PC-9 (cell line): Measurements from ENCODE around the gene IL15. TPM values are rescaled to one million over a fixed set of nuclear protein-coding genes. Genes with fewer than 3 reads are reported as not detected.

Source experiments
- BruUV-seq: library from RNA; stranded (reverse); fragments of 400-500 nt; replicated peaks from 2 replicates; lab custom pipeline; 2021; lab: Mats Ljungman, UMichigan
- CTCF ChIA-PET: fragments of 300-600 bp; sonication (Branson Sonifier 250); formaldehyde crosslinking; loops from one replicate; lab custom pipeline; 2022; ENCODE audit warnings: antibody characterized with exemption; lab: Charles Lee
- POLR2A ChIA-PET: fragments of 300-600 bp; sonication (Branson Sonifier 250); formaldehyde crosslinking; loops from one replicate; lab custom pipeline; 2022; ENCODE audit warnings: antibody characterized with exemption; ENCODE audit not compliant: unreplicated experiment; lab: Charles Lee
- DNase-seq, 2 experiments: peaks; one replicate each; pipeline versions ENCODE4 v3.0.0 to v3.0.0-alpha.2; 2015 to 2022; ENCODE audit warnings: mixed read lengths in 1 of 2
- H2AFZ ChIP-seq: fragments of 200-600 bp; sonication (generic); 2 replicates; pipeline ENCODE4 v1.8.1; 2017; ENCODE audit warnings: antibody characterized with exemption
- H3F3A ChIP-seq: fragments of 200-600 bp; sonication (generic); 2 replicates; pipeline ENCODE4 v1.8.1; 2017; ENCODE audit warnings: antibody characterized with exemption, mild to moderate bottlenecking, low read depth; ENCODE audit not compliant: insufficient read depth
- H3K27ac ChIP-seq: fragments of 200-600 bp; sonication (generic); 2 replicates; pipeline ENCODE4 v1.6.1; 2016; ENCODE audit warnings: mixed run types
- H3K27me3 ChIP-seq: fragments of 200-600 bp; sonication (generic); 2 replicates; pipeline ENCODE4 v1.6.1; 2016; ENCODE audit warnings: low read depth, mixed run types; ENCODE audit not compliant: insufficient read depth
- H3K36me3 ChIP-seq: fragments of 200-600 bp; sonication (generic); 2 replicates; pipeline ENCODE4 v1.6.1; 2016; ENCODE audit warnings: low read depth, mixed run types
- H3K4me1 ChIP-seq: fragments of 200-600 bp; sonication (generic); replicated peaks from 2 replicates; pipeline ENCODE4 v1.6.1; 2016; ENCODE audit warnings: mixed run types; ENCODE audit not compliant: insufficient read depth
- H3K4me2 ChIP-seq: fragments of 200-600 bp; sonication (generic); 2 replicates; pipeline ENCODE4 v1.6.1; 2017; ENCODE audit warnings: mixed run types
- H3K4me3 ChIP-seq: fragments of 200-600 bp; sonication (generic); 2 replicates; pipeline ENCODE4 v1.6.1; 2016; ENCODE audit warnings: mixed run types
- H3K79me2 ChIP-seq: fragments of 200-600 bp; sonication (generic); 2 replicates; pipeline ENCODE4 v1.6.1; 2017; ENCODE audit warnings: low read depth, mixed run types
- H3K9me2 ChIP-seq: fragments of 200-600 bp; sonication (generic); 2 replicates; pipeline ENCODE4 v1.8.1; 2017; ENCODE audit warnings: mild to moderate bottlenecking; ENCODE audit not compliant: insufficient read depth
- H3K9me3 ChIP-seq: fragments of 200-600 bp; sonication (generic); 2 replicates; pipeline ENCODE4 v1.8.1; 2016; ENCODE audit warnings: low read depth; ENCODE audit not compliant: insufficient read depth
- H4K20me1 ChIP-seq: fragments of 200-600 bp; sonication (generic); 2 replicates; pipeline ENCODE4 v1.8.1; 2017; ENCODE audit not compliant: insufficient read depth
- EZH2 ChIP-seq: fragments of 200-600 bp; sonication (generic); IDR thresholded peaks from 2 replicates; pipeline ENCODE4 v1.8.0; 2017; ENCODE audit warnings: antibody characterized with exemption, low read depth
- intact Hi-C: fragments of 100-400 bp; cut with micrococcal nuclease; formaldehyde crosslinking; loops from one replicate; pipeline ENCODE4 v1.10.0; 2022; ENCODE audit not compliant: unreplicated experiment
- total RNA-seq: library from RNA; stranded (reverse); gene quantifications from 2 replicates; pipeline ENCODE4 v1.2.3, GENCODE V29; 2021
- TF ChIP-seq, protein P1 (sequence below): fragments of 200-600 bp; sonication (generic); conservative IDR thresholded peaks from 2 replicates; pipeline ENCODE4 v1.6.1; 2017; ENCODE audit warnings: mixed run types, antibody characterized with exemption, mild to moderate bottlenecking, moderate library complexity

The IL15 gene
- total RNA-seq, 1 experiment from 2014 or later: 4.2 TPM

DNA sequence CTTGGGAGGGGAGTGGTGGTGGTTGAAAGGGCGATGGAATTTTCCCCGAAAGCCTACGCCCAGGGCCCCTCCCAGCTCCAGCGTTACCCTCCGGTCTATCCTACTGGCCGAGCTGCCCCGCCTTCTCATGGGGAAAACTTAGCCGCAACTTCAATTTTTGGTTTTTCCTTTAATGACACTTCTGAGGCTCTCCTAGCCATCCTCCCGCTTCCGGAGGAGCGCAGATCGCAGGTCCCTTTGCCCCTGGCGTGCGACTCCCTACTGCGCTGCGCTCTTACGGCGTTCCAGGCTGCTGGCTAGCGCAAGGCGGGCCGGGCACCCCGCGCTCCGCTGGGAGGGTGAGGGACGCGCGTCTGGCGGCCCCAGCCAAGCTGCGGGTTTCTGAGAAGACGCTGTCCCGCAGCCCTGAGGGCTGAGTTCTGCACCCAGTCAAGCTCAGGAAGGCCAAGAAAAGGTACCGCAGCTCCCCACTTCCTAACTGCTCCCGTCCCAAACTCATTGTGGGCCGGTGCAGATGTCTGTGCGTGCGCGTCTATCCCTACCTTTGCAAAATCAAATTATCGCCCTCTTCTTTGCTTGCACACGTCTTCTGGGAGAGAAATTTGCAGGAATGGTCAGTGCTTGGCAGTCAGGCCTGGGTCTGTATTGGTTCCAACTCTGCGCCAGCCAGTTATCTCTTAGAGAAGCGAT, 533 bp downstream of the IL15 start:
- peak overlapping the region; percentile 80 for H3K4me3 ChIP-seq
- TF ChIP-seq EZH2: no peak
- TF ChIP-seq, protein P1, sequence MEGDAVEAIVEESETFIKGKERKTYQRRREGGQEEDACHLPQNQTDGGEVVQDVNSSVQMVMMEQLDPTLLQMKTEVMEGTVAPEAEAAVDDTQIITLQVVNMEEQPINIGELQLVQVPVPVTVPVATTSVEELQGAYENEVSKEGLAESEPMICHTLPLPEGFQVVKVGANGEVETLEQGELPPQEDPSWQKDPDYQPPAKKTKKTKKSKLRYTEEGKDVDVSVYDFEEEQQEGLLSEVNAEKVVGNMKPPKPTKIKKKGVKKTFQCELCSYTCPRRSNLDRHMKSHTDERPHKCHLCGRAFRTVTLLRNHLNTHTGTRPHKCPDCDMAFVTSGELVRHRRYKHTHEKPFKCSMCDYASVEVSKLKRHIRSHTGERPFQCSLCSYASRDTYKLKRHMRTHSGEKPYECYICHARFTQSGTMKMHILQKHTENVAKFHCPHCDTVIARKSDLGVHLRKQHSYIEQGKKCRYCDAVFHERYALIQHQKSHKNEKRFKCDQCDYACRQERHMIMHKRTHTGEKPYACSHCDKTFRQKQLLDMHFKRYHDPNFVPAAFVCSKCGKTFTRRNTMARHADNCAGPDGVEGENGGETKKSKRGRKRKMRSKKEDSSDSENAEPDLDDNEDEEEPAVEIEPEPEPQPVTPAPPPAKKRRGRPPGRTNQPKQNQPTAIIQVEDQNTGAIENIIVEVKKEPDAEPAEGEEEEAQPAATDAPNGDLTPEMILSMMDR: no peak
- H3K9me2 ChIP-seq: no peaks in the 10 kb centered on the region
- no peaks in the 10 kb centered on the region for H4K20me1 ChIP-seq
- H3K27me3 ChIP-seq: no peaks in the 10 kb centered on the region
- DNase-seq: peak; percentile 50 to 61
- H3K27ac ChIP-seq: peak overlapping the region; percentile 43
- BruUV-seq: TSS peak; percentile 45
- H3K79me2 ChIP-seq: peaks cover 9% of the 10 kb centered on the region; the same call in 1 of the 2 replicates
- CTCF ChIA-PET: no interaction called here
- POLR2A ChIA-PET: interaction anchor here (0.7 kb wide), 1 partner anchor 278 kb away, joined by 4 read pairs; no protein-coding TSS in a partner anchor
- H3K4me1 ChIP-seq: peaks cover 16% of the 10 kb centered on the region
- H3K4me2 ChIP-seq: peak overlapping the region; percentile 79
- H3K36me3 ChIP-seq: no peaks in the 10 kb centered on the region
- peaks cover 5% of the 10 kb centered on the region; the same call in 1 of the 2 replicates for H3F3A ChIP-seq
- peak overlapping the region; percentile 91 for H2AFZ ChIP-seq
- intact Hi-C loops: loop anchor here (5.0 kb wide), 1 partner anchor 260 kb away; no protein-coding TSS in a partner anchor
- H3K9me3 ChIP-seq: no peaks in the 10 kb centered on the region

DNA sequence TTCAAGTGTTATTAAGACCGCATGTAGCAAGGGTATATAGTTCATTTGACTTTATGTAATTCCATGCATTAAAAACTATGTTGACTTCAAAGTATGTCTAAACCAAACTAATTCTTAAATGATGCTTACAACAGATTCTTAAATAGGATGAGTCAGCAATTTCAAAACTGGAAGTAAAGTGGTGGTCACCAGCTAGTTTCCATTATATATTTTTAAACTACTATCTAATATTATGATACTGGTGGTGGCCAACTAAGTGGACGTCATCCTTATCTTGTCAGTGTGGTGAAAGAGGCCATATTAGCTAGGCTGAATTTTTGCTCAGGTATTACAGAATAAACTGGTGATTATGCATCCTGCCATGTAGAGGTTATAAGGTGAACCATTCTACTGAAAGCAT, 1.2 kb downstream of the IL15 start:
- BruUV-seq: no TSS peak
- DNase-seq: no peak
- Histone ChIP-seq H3K4me2 (peak overlapping the region; percentile 79), H4K20me1 (no peaks in the 10 kb centered on the region), H2AFZ (peak overlapping the region; percentile 91), H3K9me2 (no peaks in the 10 kb centered on the region), H3K36me3 (no peaks in the 10 kb centered on the region), H3F3A (peaks cover 5% of the 10 kb centered on the region; the same call in 1 of the 2 replicates), H3K27me3 (no peaks in the 10 kb centered on the region), H3K27ac (peak overlapping the region; percentile 43), H3K4me1 (peaks cover 22% of the 10 kb centered on the region), H3K4me3 (peak overlapping the region; percentile 80), H3K79me2 (peaks cover 9% of the 10 kb centered on the region; the same call in 1 of the 2 replicates), H3K9me3 (no peaks in the 10 kb centered on the region)
- ChIA-PET CTCF (no interaction called here), POLR2A (no interaction called here)
- TF ChIP-seq EZH2: no peak
- TF ChIP-seq, protein P1: no peak
- intact Hi-C loops: loop anchor here (5.0 kb wide), 1 partner anchor 260 kb away; no protein-coding TSS in a partner anchor

DNA sequence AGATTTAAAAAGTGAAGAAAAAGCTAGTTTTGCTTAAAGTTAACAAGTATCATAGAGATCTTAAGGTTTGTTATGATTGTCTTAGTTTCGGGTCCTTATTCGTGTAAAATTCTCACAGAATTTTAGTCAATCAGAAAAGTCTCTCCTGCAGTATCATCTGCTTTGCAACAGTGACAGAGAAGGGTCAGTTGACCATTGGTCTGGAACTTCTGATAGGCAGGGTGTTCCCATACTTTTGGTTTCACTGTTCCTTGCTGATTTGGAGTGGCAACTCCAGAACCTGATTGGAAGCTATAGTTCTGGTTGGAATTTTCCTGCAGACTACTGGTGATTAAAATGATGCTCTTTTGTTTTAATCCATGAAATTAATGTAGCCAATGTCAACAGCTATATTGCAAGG, 1.8 kb downstream of the IL15 start:
- Histone ChIP-seq H3K4me1 (peaks cover 29% of the 10 kb centered on the region), H3K9me3 (no peaks in the 10 kb centered on the region), H3K4me2 (peak overlapping the region; percentile 79), H3K79me2 (peaks cover 9% of the 10 kb centered on the region; the same call in 1 of the 2 replicates), H3K9me2 (no peaks in the 10 kb centered on the region), H3K36me3 (no peaks in the 10 kb centered on the region), H2AFZ (peak overlapping the region; percentile 91; the same call in 1 of the 2 replicates), H4K20me1 (no peaks in the 10 kb centered on the region), H3F3A (peaks cover 5% of the 10 kb centered on the region; the same call in 1 of the 2 replicates), H3K4me3 (peak overlapping the region; percentile 80; the same call in 1 of the 2 replicates), H3K27me3 (no peaks in the 10 kb centered on the region), H3K27ac (peak overlapping the region; percentile 43; the same call in 1 of the 2 replicates)
- intact Hi-C loops: loop anchor here (5.0 kb wide), 1 partner anchor 261 kb away; no protein-coding TSS in a partner anchor
- ChIA-PET POLR2A (no interaction called here), CTCF (no interaction called here)
- DNase-seq: no peak
- TF ChIP-seq, protein P1: no peak
- TF ChIP-seq EZH2: no peak
- no TSS peak for BruUV-seq
